ENCODE results near the gene GPATCH2L.

Gene GPATCH2L

GRCh38 chr14:76109087-76109880, 42.4 kb upstream of the GPATCH2L start:
- Histone ChIP-seq H3K79me2 (ENCODE audit: low read length) (no peaks in the 10 kb centered on the region), H3K9ac (ENCODE audit: low read length) (no peak overlapping the region), H3K9me3 (ENCODE audit: insufficient read depth, low read length) (no peaks in the 10 kb centered on the region), H3K4me1 (ENCODE audit: low read length) (no peaks in the 10 kb centered on the region), H3K27me3 (ENCODE audit: low read depth, low read length) (0 out of 2 replicates have a peak, but pooled peaks cover 6% of the 10 kb centered on the region), H3K27ac (ENCODE audit: low read length) (no peak overlapping the region), H2AFZ (ENCODE audit: low read depth, low read length) (no peak overlapping the region), H3K4me3 (ENCODE audit: low read length) (no peak overlapping the region), H4K20me1 (ENCODE audit: insufficient read depth, low read length) (no peaks in the 10 kb centered on the region), H3K36me3 (replicated peaks; ENCODE audit: low read depth, low read length) (no peaks in the 10 kb centered on the region), H3K4me2 (ENCODE audit: low read length) (no peak overlapping the region)
- TF ChIP-seq, protein P1, sequence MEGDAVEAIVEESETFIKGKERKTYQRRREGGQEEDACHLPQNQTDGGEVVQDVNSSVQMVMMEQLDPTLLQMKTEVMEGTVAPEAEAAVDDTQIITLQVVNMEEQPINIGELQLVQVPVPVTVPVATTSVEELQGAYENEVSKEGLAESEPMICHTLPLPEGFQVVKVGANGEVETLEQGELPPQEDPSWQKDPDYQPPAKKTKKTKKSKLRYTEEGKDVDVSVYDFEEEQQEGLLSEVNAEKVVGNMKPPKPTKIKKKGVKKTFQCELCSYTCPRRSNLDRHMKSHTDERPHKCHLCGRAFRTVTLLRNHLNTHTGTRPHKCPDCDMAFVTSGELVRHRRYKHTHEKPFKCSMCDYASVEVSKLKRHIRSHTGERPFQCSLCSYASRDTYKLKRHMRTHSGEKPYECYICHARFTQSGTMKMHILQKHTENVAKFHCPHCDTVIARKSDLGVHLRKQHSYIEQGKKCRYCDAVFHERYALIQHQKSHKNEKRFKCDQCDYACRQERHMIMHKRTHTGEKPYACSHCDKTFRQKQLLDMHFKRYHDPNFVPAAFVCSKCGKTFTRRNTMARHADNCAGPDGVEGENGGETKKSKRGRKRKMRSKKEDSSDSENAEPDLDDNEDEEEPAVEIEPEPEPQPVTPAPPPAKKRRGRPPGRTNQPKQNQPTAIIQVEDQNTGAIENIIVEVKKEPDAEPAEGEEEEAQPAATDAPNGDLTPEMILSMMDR (IDR thresholded peaks at IDR 0.05; ENCODE audit: low read depth, low read length): no peak
- TF ChIP-seq EZH2phosphoT487 (IDR thresholded peaks at IDR 0.05; ENCODE audit: low read depth): no peak

DNA sequence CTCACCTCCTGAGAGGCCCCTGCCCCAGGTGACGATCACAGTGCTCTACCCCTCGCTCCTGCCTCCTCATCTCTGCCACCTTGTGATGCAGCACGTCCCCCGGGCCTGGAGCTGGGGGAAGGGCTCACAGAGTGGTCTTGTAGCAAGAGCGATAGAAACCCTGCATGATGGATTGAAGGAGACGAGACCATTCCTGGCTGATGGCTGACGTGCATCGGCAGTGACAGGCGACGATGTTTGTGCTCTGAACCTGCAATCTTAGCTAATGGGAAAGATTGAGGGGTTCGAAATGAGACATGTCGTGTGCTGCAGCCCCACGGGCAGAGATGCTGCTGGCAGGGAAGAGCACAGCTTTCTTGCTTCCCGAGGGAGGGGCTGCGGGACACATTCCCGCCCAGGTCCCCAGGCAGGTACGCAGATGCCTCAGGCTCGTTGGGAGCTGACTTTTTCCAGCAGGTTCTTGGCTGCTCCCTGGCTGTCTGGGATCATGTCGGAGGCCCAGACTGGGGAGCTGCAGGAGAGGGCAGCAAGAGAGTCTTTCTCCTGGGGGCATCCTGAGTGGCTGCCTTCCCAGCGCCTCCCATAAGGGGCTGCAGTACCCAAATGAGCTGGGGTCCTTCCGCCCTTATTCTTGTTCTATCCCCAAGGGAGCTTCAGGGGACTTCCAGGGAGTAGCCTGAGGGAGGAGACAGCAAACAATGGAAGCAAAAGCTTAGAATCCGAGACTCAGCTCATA, 38.7 kb upstream of the GPATCH2L start:
- no peak overlapping the region for H3K4me2 ChIP-seq (ENCODE audit: low read length)
- H2AFZ ChIP-seq (ENCODE audit: low read depth, low read length): no peak overlapping the region
- no peaks in the 10 kb centered on the region for H3K4me1 ChIP-seq (ENCODE audit: low read length)
- no peaks in the 10 kb centered on the region for H4K20me1 ChIP-seq (ENCODE audit: insufficient read depth, low read length)
- H3K4me3 ChIP-seq (ENCODE audit: low read length): no peak overlapping the region
- H3K27ac ChIP-seq (ENCODE audit: low read length): no peak overlapping the region
- H3K9me3 ChIP-seq (ENCODE audit: insufficient read depth, low read length): no peaks in the 10 kb centered on the region
- no peak overlapping the region for H3K9ac ChIP-seq (ENCODE audit: low read length)
- H3K79me2 ChIP-seq (ENCODE audit: low read length): no peaks in the 10 kb centered on the region
- TF ChIP-seq EZH2phosphoT487 (IDR thresholded peaks at IDR 0.05; ENCODE audit: low read depth): no peak
- TF ChIP-seq, protein P1 (IDR thresholded peaks at IDR 0.05; ENCODE audit: low read depth, low read length): no peak
- H3K27me3 ChIP-seq (ENCODE audit: low read depth, low read length): no peaks in the 10 kb centered on the region
- no peaks in the 10 kb centered on the region for H3K36me3 ChIP-seq (replicated peaks; ENCODE audit: low read depth, low read length)

DNA sequence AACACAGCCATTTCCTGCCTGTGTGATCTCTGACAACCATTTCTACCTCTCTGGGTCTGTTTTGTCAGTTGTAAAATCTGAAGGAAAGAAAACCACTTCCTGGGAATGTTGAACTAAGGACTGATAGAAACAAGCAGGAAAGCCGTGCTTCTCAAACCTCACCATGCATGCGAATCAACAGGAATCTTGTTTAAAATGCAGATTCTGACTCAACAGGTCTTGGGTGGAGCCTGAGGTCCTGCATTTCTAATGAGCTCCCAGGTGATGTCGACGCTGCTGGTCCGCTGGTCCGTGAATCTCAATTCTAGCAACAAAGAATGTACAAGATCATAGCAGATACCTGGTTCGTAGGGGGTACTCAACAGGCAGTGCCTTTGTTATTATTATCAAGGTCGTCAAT, 38.0 kb upstream of the GPATCH2L start:
- H3K36me3 ChIP-seq (replicated peaks; ENCODE audit: low read depth, low read length): no peaks in the 10 kb centered on the region
- no peaks in the 10 kb centered on the region for H3K27me3 ChIP-seq (ENCODE audit: low read depth, low read length)
- H3K4me2 ChIP-seq (ENCODE audit: low read length): no peak overlapping the region
- TF ChIP-seq, protein P1 (IDR thresholded peaks at IDR 0.05; ENCODE audit: low read depth, low read length): no peak
- no peak for TF ChIP-seq EZH2phosphoT487 (IDR thresholded peaks at IDR 0.05; ENCODE audit: low read depth)
- no peaks in the 10 kb centered on the region for H3K9me3 ChIP-seq (ENCODE audit: insufficient read depth, low read length)
- H2AFZ ChIP-seq (ENCODE audit: low read depth, low read length): no peak overlapping the region
- no peaks in the 10 kb centered on the region for H3K4me1 ChIP-seq (ENCODE audit: low read length)
- H3K27ac ChIP-seq (ENCODE audit: low read length): no peak overlapping the region
- no peak overlapping the region for H3K9ac ChIP-seq (ENCODE audit: low read length)
- H3K4me3 ChIP-seq (ENCODE audit: low read length): no peak overlapping the region
- no peaks in the 10 kb centered on the region for H4K20me1 ChIP-seq (ENCODE audit: insufficient read depth, low read length)
- H3K79me2 ChIP-seq (ENCODE audit: low read length): no peaks in the 10 kb centered on the region

DNA sequence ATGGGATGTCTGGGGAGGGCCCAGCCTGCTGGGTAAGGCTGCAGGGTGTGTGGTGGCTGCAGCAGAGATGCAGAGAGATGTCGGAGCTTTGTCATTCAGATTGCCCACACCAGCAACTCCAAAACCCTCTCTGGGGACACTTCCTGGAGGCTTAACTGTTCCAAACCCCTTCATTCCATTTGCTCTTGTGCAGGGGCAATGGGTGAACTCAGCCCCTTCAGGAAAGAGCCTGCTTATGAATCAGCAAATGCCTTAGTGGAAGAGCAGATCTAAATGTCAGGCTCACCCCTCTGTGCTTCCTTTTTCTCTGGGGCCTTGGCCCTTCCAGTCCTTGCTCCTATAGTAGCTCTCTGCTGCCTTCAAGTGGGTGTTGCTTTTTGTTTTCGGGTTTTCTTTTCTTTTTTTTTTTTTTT, 36.7 kb upstream of the GPATCH2L start:
- no peak overlapping the region for H3K9ac ChIP-seq (ENCODE audit: low read length)
- H3K4me3 ChIP-seq (ENCODE audit: low read length): no peak overlapping the region
- H3K4me1 ChIP-seq (ENCODE audit: low read length): peaks cover under 1% of the 10 kb centered on the region
- no peak overlapping the region for H2AFZ ChIP-seq (ENCODE audit: low read depth, low read length)
- no peaks in the 10 kb centered on the region for H3K79me2 ChIP-seq (ENCODE audit: low read length)
- no peaks in the 10 kb centered on the region for H3K27me3 ChIP-seq (ENCODE audit: low read depth, low read length)
- no peak overlapping the region for H3K27ac ChIP-seq (ENCODE audit: low read length)
- no peak for TF ChIP-seq EZH2phosphoT487 (IDR thresholded peaks at IDR 0.05; ENCODE audit: low read depth)
- TF ChIP-seq, protein P1 (IDR thresholded peaks at IDR 0.05; ENCODE audit: low read depth, low read length): 0 out of 2 replicates have a peak, but pooled peaks have one; percentile 20
- H3K4me2 ChIP-seq (ENCODE audit: low read length): no peak overlapping the region
- H3K36me3 ChIP-seq (replicated peaks; ENCODE audit: low read depth, low read length): no peaks in the 10 kb centered on the region
- H3K9me3 ChIP-seq (ENCODE audit: insufficient read depth, low read length): no peaks in the 10 kb centered on the region
- H4K20me1 ChIP-seq (ENCODE audit: insufficient read depth, low read length): no peaks in the 10 kb centered on the region
